GM18909 (cell line): Measurements from ENCODE around the gene CCDC27.

Source experiments
- ATAC-seq: cut with Tn5 transposase; IDR thresholded peaks from one replicate; pipeline ENCODE4 v1.9.1; 2021; ENCODE audit warnings: mild to moderate bottlenecking; ENCODE audit not compliant: unreplicated experiment, poor library complexity

Gene CCDC27

GRCh38 chr1:3814771-3815561 lies 62.7 kb downstream of the CCDC27 start:
- ATAC-seq, result no peak

- ATAC-seq, result no peak
Measured at GRCh38 chr1:3816331-3817137, 64.3 kb downstream of the CCDC27 start.

- no peak for ATAC-seq
Measured at GRCh38 chr1:3817138-3817740, 65.0 kb downstream of the CCDC27 start.

GRCh38 chr1:3817821-3818597 lies 65.8 kb downstream of the CCDC27 start:
- ATAC-seq, result no peak

- ATAC-seq, result no peak
Measured at GRCh38 chr1:3819771-3820200, 67.5 kb downstream of the CCDC27 start.

GRCh38 chr1:3820316-3820715 lies 68.1 kb downstream of the CCDC27 start:
- no peak for ATAC-seq

GRCh38 chr1:3821004-3821403 lies 68.8 kb downstream of the CCDC27 start:
- ATAC-seq, result no peak
